Neural cell (in vitro differentiated cells): Measurements from ENCODE around the gene TRPM7. TPM values are rescaled to one million over a fixed set of nuclear protein-coding genes. Genes with fewer than 3 reads are reported as not detected.

Experiments
- H2AFZ ChIP-seq: fragments of 200-600, 300-800 bp; sonication (generic), shearing (Covaris generic); 2 replicates; pipeline ENCODE4 v1.6.0; 2014; ENCODE audit warnings: low read depth, mild to moderate bottlenecking, antibody characterized with exemption, low read length, moderate library complexity
- H3F3A ChIP-seq: fragments of 200-600 bp; shearing (Covaris generic); 2 replicates; pipeline ENCODE4 v1.6.1; 2016; ENCODE audit warnings: mild to moderate bottlenecking, moderate library complexity, mixed read lengths, antibody characterized with exemption, low read length; ENCODE audit not compliant: insufficient read depth, poor library complexity, severe bottlenecking
- H3K27ac ChIP-seq: fragments of 200-600, 300-800 bp; sonication (generic), shearing (Covaris generic); 2 replicates; pipeline ENCODE4 v1.5.1; 2014; ENCODE audit warnings: mild to moderate bottlenecking, low read length, moderate library complexity
- H3K27me3 ChIP-seq: fragments of 300-800, 200-600 bp; sonication (generic), shearing (Covaris generic); 2 replicates; pipeline ENCODE4 v1.6.0; 2014; ENCODE audit warnings: mild to moderate bottlenecking, low read depth, low read length, moderate library complexity; ENCODE audit not compliant: insufficient read depth
- H3K36me3 ChIP-seq: fragments of 300-800, 200-600 bp; sonication (generic), shearing (Covaris generic); 2 replicates; pipeline ENCODE4 v1.5.1; 2014; ENCODE audit warnings: mild to moderate bottlenecking, antibody characterized with exemption, low read length, moderate library complexity; ENCODE audit not compliant: insufficient read depth
- H3K4me2 ChIP-seq: fragments of 300-800, 200-600 bp; sonication (generic), shearing (Covaris generic); 2 replicates; pipeline ENCODE4 v1.6.0; 2014; ENCODE audit warnings: mild to moderate bottlenecking, low read length
- H3K4me3 ChIP-seq: fragments of 300-800, 200-600 bp; sonication (generic), shearing (Covaris generic); 2 replicates; pipeline ENCODE4 v1.5.1; 2014; ENCODE audit warnings: mild to moderate bottlenecking, low read length, moderate library complexity
- H3K79me2 ChIP-seq: fragments of 200-600 bp; shearing (Covaris generic); replicated peaks from 2 replicates; pipeline ENCODE4 v1.6.0; 2014; ENCODE audit warnings: mild to moderate bottlenecking, low read length, moderate library complexity; ENCODE audit not compliant: insufficient read depth
- H3K9ac ChIP-seq: fragments of 300-800, 200-600 bp; sonication (generic), shearing (Covaris generic); 2 replicates; pipeline ENCODE4 v1.6.1; 2016; ENCODE audit warnings: mild to moderate bottlenecking, low read length, mixed read lengths
- H3K9me2 ChIP-seq: fragments of 200-600 bp; shearing (Covaris generic); 2 replicates; pipeline ENCODE4 v1.6.1; 2016; ENCODE audit warnings: mild to moderate bottlenecking, low read length, mixed read lengths; ENCODE audit not compliant: insufficient read depth
- H3K9me3 ChIP-seq: fragments of 200-600, 300-800 bp; sonication (generic), shearing (Covaris generic); 2 replicates; pipeline ENCODE4 v1.6.1; 2016; ENCODE audit warnings: mild to moderate bottlenecking, mixed run types, low read length, moderate library complexity, mixed read lengths
- H4K20me1 ChIP-seq: fragments of 200-600 bp; shearing (Covaris generic); 2 replicates; pipeline ENCODE4 v1.6.1; 2016; ENCODE audit warnings: mild to moderate bottlenecking, mixed run types; ENCODE audit not compliant: insufficient read depth
- CTCF ChIP-seq: fragments of 450-650 bp; IDR thresholded peaks from 2 replicates; pipeline ENCODE4 v1.5.1; 2014; ENCODE audit warnings: antibody characterized with exemption, mild to moderate bottlenecking, moderate library complexity; ENCODE audit not compliant: poor library complexity, severe bottlenecking
- EP300 ChIP-seq: fragments of 450-650 bp; conservative IDR thresholded peaks from 2 replicates; pipeline ENCODE4 v1.6.1; 2014; ENCODE audit warnings: antibody characterized with exemption, mild to moderate bottlenecking, moderate library complexity; ENCODE audit not compliant: poor library complexity, severe bottlenecking
- EZH2 ChIP-seq: fragments of 200-600, 300-800 bp; shearing (Covaris generic), sonication (generic); IDR thresholded peaks from 2 replicates; pipeline ENCODE4 v1.6.1; 2014; ENCODE audit warnings: antibody characterized with exemption, low read length, borderline replicate concordance, mild to moderate bottlenecking; ENCODE audit not compliant: insufficient read depth, poor library complexity, severe bottlenecking
- MXI1 ChIP-seq: fragments of 450-650 bp; conservative IDR thresholded peaks from 2 replicates; pipeline ENCODE4 v1.6.1; 2014; ENCODE audit warnings: antibody characterized with exemption, mild to moderate bottlenecking; ENCODE audit not compliant: poor library complexity, severe bottlenecking
- POLR2AphosphoS5 ChIP-seq: IDR thresholded peaks from 2 replicates; pipeline ENCODE4 v1.6.1; 2012
- RAD21 ChIP-seq: fragments of 450-650 bp; conservative IDR thresholded peaks from 2 replicates; pipeline ENCODE4 v1.6.1; 2014; ENCODE audit warnings: antibody characterized with exemption, mild to moderate bottlenecking, moderate library complexity
- REST ChIP-seq: IDR thresholded peaks from 2 replicates; pipeline ENCODE4 v1.6.1; 2012; ENCODE audit warnings: borderline replicate concordance
- SMC3 ChIP-seq: fragments of 450-650 bp; conservative IDR thresholded peaks from 2 replicates; pipeline ENCODE4 v1.6.1; 2014; ENCODE audit warnings: antibody characterized with exemption, mild to moderate bottlenecking, moderate library complexity; ENCODE audit not compliant: poor library complexity
- TAF1 ChIP-seq: IDR thresholded peaks from 2 replicates; pipeline ENCODE4 v1.6.1; 2012; ENCODE audit warnings: low read depth
- polyA plus RNA-seq: library from polyadenylated mRNA; depleted of rRNA; stranded (reverse); fragments of >200 nt; gene quantifications from 2 replicates; pipeline ENCODE4 v1.2.3, GENCODE V29; 2014

Gene TRPM7
- polyA plus RNA-seq, 1 donor from 2014 or later, result 30.7 TPM

GRCh38 chr15:50712018-50712417, 25.4 kb upstream of the TRPM7 start:
- Histone ChIP-seq H3K27ac (no peak overlapping the region), H3K27me3 (no peaks in the 10 kb centered on the region)

GRCh38 chr15:50710585-50710984, 24.0 kb upstream of the TRPM7 start:
- H3K27me3 ChIP-seq, result no peaks in the 10 kb centered on the region
- no peaks in the 10 kb centered on the region for H3K79me2 ChIP-seq
- TF ChIP-seq POLR2AphosphoS5, result no peak
- no peak for TF ChIP-seq REST
- TF ChIP-seq SMC3, result no peak
- no peaks in the 10 kb centered on the region for H3K9me2 ChIP-seq
- no peak overlapping the region for H3K4me2 ChIP-seq
- no peak overlapping the region for H3K4me3 ChIP-seq
- H3K36me3 ChIP-seq, result no peaks in the 10 kb centered on the region
- no peak overlapping the region for H3K9ac ChIP-seq
- no peak overlapping the region for H2AFZ ChIP-seq
- no peaks in the 10 kb centered on the region for H3F3A ChIP-seq
- no peaks in the 10 kb centered on the region for H3K9me3 ChIP-seq
- H3K27ac ChIP-seq, result no peak overlapping the region
- no peaks in the 10 kb centered on the region for H4K20me1 ChIP-seq

More at GRCh38 chr15:50712018-50712417, 25.4 kb upstream of the TRPM7 start:
- Histone ChIP-seq H3K4me3 (no peak overlapping the region), H3K9me2 (no peaks in the 10 kb centered on the region), H3F3A (no peaks in the 10 kb centered on the region), H3K36me3 (no peaks in the 10 kb centered on the region), H3K4me2 (no peak overlapping the region), H3K9ac (no peak overlapping the region), H3K79me2 (no peaks in the 10 kb centered on the region), H4K20me1 (no peaks in the 10 kb centered on the region), H2AFZ (no peak overlapping the region), H3K9me3 (no peaks in the 10 kb centered on the region)
- no peak for TF ChIP-seq POLR2AphosphoS5
- TF ChIP-seq EZH2, result no peak
- TF ChIP-seq SMC3, result no peak
- TF ChIP-seq TAF1, result no peak
- TF ChIP-seq REST, result no peak
- no peak for TF ChIP-seq RAD21
- no peak for TF ChIP-seq EP300
- no peak for TF ChIP-seq MXI1
- no peak for TF ChIP-seq CTCF
